PC-9 (cell line): ENCODE data around the gene TEX54.

ENCODE experiments used
- EZH2 ChIP-seq: fragments of 200-600 bp; sonication (generic); IDR thresholded peaks from 2 replicates; pipeline ENCODE4 v1.8.0; 2017; ENCODE audit warnings: antibody characterized with exemption, low read depth
- TF ChIP-seq, protein P1 (sequence below): fragments of 200-600 bp; sonication (generic); conservative IDR thresholded peaks from 2 replicates; pipeline ENCODE4 v1.6.1; 2017; ENCODE audit warnings: mixed run types, antibody characterized with exemption, mild to moderate bottlenecking, moderate library complexity

DNA sequence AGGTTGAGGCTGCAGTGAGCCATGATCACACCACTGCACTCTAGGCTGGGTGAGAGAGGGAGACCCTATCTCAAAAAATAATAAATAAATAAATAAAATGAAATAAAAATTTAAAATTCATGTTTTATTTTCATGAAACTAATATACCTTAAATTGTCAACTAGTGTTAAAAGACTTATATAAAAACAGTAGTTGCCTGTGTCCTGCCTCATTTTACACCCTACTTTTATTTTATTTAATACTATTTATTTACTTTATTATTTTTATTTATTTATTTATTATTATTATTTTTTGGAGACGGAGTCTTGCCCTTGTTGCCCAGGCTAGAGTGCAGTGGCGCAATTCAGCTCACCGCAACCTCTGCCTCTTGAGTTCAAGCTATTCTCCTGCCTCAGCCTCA, 11.5 kb upstream of the TEX54 start:
- TF ChIP-seq, protein P1, sequence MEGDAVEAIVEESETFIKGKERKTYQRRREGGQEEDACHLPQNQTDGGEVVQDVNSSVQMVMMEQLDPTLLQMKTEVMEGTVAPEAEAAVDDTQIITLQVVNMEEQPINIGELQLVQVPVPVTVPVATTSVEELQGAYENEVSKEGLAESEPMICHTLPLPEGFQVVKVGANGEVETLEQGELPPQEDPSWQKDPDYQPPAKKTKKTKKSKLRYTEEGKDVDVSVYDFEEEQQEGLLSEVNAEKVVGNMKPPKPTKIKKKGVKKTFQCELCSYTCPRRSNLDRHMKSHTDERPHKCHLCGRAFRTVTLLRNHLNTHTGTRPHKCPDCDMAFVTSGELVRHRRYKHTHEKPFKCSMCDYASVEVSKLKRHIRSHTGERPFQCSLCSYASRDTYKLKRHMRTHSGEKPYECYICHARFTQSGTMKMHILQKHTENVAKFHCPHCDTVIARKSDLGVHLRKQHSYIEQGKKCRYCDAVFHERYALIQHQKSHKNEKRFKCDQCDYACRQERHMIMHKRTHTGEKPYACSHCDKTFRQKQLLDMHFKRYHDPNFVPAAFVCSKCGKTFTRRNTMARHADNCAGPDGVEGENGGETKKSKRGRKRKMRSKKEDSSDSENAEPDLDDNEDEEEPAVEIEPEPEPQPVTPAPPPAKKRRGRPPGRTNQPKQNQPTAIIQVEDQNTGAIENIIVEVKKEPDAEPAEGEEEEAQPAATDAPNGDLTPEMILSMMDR: no peak
- TF ChIP-seq EZH2: no peak
